ENCODE measurements around the gene TNIP1. TPM values are rescaled to one million over a fixed set of nuclear protein-coding genes. Genes with fewer than 3 reads are reported as not detected.

The TNIP1 gene
- total RNA-seq, 4 donors from 2014 or later = 63.9 to 296 (median 223) TPM

DNA sequence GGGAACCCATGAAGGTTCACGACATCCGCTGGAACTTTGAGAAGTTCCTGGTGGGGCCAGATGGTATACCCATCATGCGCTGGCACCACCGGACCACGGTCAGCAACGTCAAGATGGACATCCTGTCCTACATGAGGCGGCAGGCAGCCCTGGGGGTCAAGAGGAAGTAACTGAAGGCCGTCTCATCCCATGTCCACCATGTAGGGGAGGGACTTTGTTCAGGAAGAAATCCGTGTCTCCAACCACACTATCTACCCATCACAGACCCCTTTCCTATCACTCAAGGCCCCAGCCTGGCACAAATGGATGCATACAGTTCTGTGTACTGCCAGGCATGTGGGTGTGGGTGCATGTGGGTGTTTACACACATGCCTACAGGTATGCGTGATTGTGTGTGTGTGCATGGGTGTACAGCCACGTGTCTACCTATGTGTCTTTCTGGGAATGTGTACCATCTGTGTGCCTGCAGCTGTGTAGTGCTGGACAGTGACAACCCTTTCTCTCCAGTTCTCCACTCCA is 52.8 kb downstream of the TNIP1 start:
- intact Hi-C loops (cut with DNase I; ENCODE audit: low total_unique reads) = no loop called here
- no peaks in the 10 kb centered on the region for H3K27me3 ChIP-seq
- 92% methylated on average over 11 of the region's 11 CpGs; no CpG with 5 or more reads in 1 of the 2 donors for WGBS, 2 donors (ENCODE audit: low coverage in 1 of 2)
- DNase-seq = no peak
- no peak for TF ChIP-seq CTCF (IDR thresholded peaks at IDR 0.05)
- TF ChIP-seq POLR2AphosphoS5 (IDR thresholded peaks at IDR 0.05) = peak in 1 of 3 donors; percentile 38
- TF ChIP-seq POLR2A (IDR thresholded peaks at IDR 0.05) = no peak
- TF ChIP-seq EP300 (IDR thresholded peaks at IDR 0.05; ENCODE audit: low read depth) = no peak
- peaks cover 5 to 40% (median 20%) of the 10 kb centered on the region in 4 donors for H3K4me1 ChIP-seq
- no peak overlapping the region for H3K4me3 ChIP-seq
- H3K27ac ChIP-seq = peak overlapping the region in 1 of 4 donors; percentile 88
- H3K36me3 ChIP-seq = peaks cover 0 to 33% (median 14%) of the 10 kb centered on the region in 4 donors
- no peaks in the 10 kb centered on the region for H3K9me3 ChIP-seq
- in situ Hi-C loops (cut with MboI; ENCODE audit: low pct_ligation_motif_present in 1 of 4, low pct_unique_long_range_greater_than_20kb in 1 of 4, low sequenced_read_pairs in 3 of 4) = no loop called here

- no peaks in the 10 kb centered on the region for H3K9me3 ChIP-seq
- H3K27ac ChIP-seq = peak overlapping the region; percentile 32 to 88 (median 78)
- TF ChIP-seq EP300 (IDR thresholded peaks at IDR 0.05; ENCODE audit: low read depth) (no peak), CTCF (IDR thresholded peaks at IDR 0.05) (no peak), POLR2AphosphoS5 (IDR thresholded peaks at IDR 0.05) (no peak), POLR2A (IDR thresholded peaks at IDR 0.05) (no peak)
- intact Hi-C loops (cut with DNase I; ENCODE audit: low total_unique reads) = no loop called here
- peaks cover 5 to 42% (median 21%) of the 10 kb centered on the region in 4 donors for H3K4me1 ChIP-seq
- no peak for DNase-seq
- 89% methylated on average over 7 of the region's 7 CpGs; no CpG with 5 or more reads in 1 of the 2 donors for WGBS, 2 donors (ENCODE audit: low coverage in 1 of 2)
- H3K27me3 ChIP-seq = no peaks in the 10 kb centered on the region
- no peak overlapping the region for H3K4me3 ChIP-seq
- H3K36me3 ChIP-seq = peaks cover 0 to 21% (median 9%) of the 10 kb centered on the region in 4 donors
- in situ Hi-C loops (cut with MboI; ENCODE audit: low pct_ligation_motif_present in 1 of 4, low pct_unique_long_range_greater_than_20kb in 1 of 4, low sequenced_read_pairs in 3 of 4) = no loop called here
These were observed 54.2 kb downstream of the TNIP1 start for GRCh38 chr5:151026679-151027078.

- TF ChIP-seq POLR2AphosphoS5 (IDR thresholded peaks at IDR 0.05) = peak in 1 of 3 donors; percentile 16
- no peak for TF ChIP-seq EP300 (IDR thresholded peaks at IDR 0.05; ENCODE audit: low read depth)
- TF ChIP-seq CTCF (IDR thresholded peaks at IDR 0.05) = no peak
- H3K9me3 ChIP-seq = no peaks in the 10 kb centered on the region
- no peak for DNase-seq
- WGBS, 2 donors (ENCODE audit: low coverage in 1 of 2) = 71 to 84% methylated on average over 7 to 9 of the region's 9 CpGs
- H3K4me1 ChIP-seq = peaks cover 5 to 45% (median 22%) of the 10 kb centered on the region in 4 donors
- H3K27me3 ChIP-seq = no peaks in the 10 kb centered on the region
- H3K27ac ChIP-seq = peak overlapping the region; percentile 32 to 88 (median 78)
- in situ Hi-C loops (cut with MboI; ENCODE audit: low pct_ligation_motif_present in 1 of 4, low pct_unique_long_range_greater_than_20kb in 1 of 4, low sequenced_read_pairs in 3 of 4) (no loop called here), intact Hi-C loops (cut with DNase I; ENCODE audit: low total_unique reads) (no loop called here)
- peaks cover 0 to 16% (median 7%) of the 10 kb centered on the region in 4 donors for H3K36me3 ChIP-seq
- peak overlapping the region in 1 of 4 donors; percentile 62 for H3K4me3 ChIP-seq
These were observed 54.7 kb downstream of the TNIP1 start for GRCh38 chr5:151026088-151026487.

DNA sequence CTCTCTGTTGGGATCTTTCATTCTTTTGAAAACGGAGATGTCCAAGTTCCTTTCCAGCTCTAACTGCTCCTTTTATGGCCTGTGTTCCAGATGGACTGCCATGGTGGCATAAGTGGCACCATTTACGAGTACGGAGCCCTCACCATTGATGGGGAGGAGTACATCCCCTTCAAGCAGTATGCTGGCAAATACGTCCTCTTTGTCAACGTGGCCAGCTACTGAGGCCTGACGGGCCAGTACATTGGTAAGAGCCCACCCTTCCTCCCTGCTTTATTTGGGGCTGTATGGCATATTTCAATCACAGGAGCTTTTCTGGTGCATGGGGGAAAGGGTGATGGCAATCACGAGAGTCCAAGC is 55.6 kb downstream of the TNIP1 start:
- peaks cover 5 to 52% (median 30%) of the 10 kb centered on the region in 4 donors for H3K4me1 ChIP-seq
- intact Hi-C loops (cut with DNase I; ENCODE audit: low total_unique reads) (no loop called here), in situ Hi-C loops (cut with MboI; ENCODE audit: low pct_ligation_motif_present in 1 of 4, low pct_unique_long_range_greater_than_20kb in 1 of 4, low sequenced_read_pairs in 3 of 4) (no loop called here)
- TF ChIP-seq POLR2A (IDR thresholded peaks at IDR 0.05) (no peak), CTCF (IDR thresholded peaks at IDR 0.05) (no peak), EP300 (IDR thresholded peaks at IDR 0.05; ENCODE audit: low read depth) (no peak), POLR2AphosphoS5 (IDR thresholded peaks at IDR 0.05) (no peak)
- 93 to 94% methylated on average over 4 to 7 of the region's 7 CpGs for WGBS, 2 donors (ENCODE audit: low coverage in 1 of 2)
- no peak for DNase-seq
- peak overlapping the region in 1 of 4 donors; percentile 62 for H3K4me3 ChIP-seq
- peak overlapping the region; percentile 74 to 88 (median 82) for H3K27ac ChIP-seq
- H3K27me3 ChIP-seq = no peaks in the 10 kb centered on the region
- H3K9me3 ChIP-seq = no peaks in the 10 kb centered on the region
- peaks cover 0 to 16% (median 7%) of the 10 kb centered on the region in 4 donors for H3K36me3 ChIP-seq

All from transverse colon (tissue), 4 donors.